GM19035 (cell line): ENCODE data around the gene PRDM16.

Experiments
- ATAC-seq: cut with Tn5 transposase; IDR thresholded peaks from one replicate; pipeline ENCODE4 v1.9.1; 2021; ENCODE audit not compliant: unreplicated experiment

Gene PRDM16

DNA sequence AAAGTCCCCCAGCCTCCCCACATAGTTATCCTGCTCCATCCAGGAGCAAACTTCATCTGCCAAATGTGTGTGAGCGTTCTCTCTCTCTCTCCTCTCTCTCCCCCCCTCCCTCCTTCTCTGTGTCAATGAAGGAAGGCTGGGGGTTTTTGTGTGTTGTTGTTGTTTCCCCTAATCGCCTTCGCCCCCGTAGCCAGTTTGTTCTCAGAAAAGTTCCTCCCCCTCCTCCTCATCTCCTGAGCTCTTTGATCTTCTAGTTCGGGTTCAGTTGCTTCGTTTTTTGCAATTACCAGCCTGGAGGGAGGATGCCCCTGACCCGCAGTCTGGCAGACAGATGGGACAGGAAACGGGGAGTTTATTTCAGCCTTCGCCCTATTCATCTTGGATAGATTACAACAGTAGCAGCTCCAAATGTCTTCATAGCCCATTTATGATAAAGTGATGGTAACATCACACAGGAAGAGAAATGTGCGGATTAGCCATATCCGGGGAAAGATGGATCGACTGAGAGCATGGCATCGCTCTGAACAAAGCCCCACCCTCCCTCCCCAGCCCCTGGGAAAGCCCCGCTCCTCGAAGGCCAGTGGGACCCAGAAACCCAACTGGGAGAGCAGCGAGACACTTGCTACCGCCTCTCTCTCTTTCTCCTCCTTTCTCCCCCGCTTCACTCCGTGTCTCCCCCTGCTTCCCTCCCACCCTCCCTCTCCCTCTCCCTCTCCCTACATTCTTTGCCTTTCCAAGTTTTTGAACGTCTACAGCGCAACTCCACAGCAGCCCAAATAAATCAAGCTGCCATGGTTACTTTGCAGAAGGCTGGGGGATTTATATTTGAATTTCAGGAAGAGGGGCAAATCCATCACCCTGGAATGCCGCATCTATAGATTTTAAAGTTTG is 245.7 kb downstream of the PRDM16 start:
- no peak for ATAC-seq

DNA sequence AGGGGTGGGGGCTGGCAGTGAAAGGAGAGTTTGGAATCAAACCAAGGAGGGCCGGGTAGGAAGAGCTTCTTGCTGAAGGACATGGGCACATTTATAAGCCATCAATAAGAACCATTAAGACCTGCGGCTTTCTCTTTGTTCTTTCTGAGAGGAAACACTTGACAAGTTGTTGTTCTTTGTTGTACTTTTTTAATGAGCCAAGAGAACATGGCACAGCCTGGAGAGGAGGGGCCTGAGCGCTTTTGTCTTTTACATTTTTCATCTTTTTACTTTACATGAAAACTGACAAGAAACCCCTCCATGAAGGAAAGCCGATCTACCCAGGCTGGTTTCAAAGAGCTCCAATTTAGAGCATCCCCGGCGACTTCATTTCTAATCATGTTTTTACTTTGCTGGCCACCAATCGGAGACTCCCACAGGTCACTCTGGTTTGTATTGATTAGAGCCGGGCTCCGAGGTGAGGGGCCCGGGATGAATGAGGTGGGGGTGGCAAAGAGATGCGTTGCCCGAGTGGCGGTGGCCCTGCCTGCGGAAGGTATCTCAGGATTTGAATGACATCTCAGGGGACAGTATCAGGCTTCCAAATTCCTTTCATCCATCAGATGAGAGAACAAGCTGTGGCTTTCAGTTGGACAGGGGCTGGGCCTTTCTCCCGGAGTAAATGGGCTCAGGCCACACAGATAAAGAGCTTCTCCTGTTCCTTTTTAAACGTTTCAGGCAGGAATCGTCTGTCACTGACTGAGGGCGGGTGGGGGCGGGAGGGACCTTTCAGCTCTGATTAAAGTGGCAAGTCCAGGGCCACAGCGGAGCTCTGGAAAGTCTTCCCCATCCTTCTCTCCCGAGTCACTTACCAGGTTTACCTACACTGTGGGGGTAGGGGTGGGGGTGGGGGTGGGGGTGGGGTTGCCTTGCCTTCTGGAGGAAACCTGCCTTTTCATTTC is 246.7 kb downstream of the PRDM16 start:
- ATAC-seq, result no peak

DNA sequence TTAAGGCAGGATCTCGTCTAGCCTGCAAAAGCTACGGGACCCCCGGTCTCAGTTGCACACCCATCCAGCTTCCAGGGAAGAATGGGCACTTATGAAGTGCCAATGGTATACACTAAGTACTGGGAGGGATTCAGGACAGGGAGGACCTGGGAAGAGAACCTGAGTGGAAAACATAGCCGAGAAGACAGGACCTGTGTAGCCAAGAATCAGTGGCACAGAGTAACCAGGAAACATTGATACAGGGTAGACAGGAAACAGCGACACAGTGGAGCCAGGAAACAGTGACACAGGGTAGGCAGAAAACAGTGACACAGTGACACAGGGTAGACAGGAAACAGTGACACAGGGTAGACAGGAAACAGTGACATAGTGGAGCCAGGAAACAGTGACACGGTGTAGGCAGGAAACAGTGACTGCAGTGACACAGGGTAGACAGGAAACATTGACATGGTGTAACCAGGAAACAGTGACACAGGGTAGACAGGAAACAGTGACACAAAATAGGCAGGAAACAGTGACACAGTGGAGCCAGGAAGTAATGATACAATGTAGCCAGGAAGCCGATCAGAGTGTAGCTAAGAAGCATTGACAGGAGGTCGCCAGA is 247.4 kb downstream of the PRDM16 start:
- no peak for ATAC-seq

DNA sequence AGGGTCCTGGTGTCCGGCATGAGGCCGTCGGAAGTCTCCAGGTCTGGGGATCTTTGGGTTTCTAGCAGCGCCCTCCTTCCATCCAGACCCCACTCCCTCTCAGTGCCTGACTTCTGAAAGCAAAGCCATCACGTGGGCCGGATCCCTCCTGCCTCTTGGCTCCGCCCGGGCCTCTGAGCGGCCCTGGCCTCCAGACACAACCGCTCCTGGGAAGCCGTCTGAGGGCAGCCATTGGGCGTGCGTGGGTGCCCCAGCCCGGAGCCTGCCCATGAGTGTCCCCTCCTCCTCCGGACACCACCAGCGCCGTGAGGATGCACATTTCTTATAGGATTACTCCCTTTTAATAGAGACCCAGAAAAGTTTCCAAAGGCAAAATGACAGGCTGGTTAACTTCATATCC is 248.5 kb downstream of the PRDM16 start:
- no peak for ATAC-seq

DNA sequence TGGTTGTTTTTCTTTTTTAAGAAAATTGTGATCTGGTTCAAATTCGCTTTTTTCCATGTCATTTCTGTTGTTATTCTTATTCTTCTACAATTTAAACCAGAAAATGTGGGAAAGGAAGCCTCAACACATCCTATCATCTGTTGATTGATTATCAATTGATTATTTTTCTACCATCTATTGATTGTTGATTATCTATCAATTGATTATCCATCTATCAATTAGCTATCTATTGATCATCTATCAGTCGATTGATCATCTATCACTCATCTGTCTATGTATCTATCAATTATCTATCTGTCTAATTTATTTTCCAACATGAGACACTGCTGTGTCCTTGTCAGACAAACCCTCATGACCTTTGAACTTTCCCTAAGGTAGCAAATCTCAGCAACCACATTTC is 249.3 kb downstream of the PRDM16 start:
- no peak for ATAC-seq

DNA sequence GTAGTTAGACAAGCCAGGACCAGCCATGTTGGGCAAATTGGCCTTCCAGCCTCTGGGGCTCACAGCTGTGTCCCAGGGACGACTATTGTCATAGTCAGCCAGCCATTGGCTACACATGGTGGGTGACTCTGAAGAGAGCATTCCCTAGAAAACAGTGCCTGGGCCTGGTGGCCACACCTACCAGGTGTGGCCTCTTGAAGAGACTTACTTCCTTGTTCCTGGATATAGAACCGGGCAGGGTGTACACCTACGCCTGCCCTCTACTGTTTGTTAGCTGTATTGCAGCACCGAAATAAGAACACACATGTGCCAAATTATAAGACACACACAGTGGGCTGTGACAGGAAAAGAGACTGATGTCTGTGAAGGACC is 250.9 kb downstream of the PRDM16 start:
- ATAC-seq, result no peak

DNA sequence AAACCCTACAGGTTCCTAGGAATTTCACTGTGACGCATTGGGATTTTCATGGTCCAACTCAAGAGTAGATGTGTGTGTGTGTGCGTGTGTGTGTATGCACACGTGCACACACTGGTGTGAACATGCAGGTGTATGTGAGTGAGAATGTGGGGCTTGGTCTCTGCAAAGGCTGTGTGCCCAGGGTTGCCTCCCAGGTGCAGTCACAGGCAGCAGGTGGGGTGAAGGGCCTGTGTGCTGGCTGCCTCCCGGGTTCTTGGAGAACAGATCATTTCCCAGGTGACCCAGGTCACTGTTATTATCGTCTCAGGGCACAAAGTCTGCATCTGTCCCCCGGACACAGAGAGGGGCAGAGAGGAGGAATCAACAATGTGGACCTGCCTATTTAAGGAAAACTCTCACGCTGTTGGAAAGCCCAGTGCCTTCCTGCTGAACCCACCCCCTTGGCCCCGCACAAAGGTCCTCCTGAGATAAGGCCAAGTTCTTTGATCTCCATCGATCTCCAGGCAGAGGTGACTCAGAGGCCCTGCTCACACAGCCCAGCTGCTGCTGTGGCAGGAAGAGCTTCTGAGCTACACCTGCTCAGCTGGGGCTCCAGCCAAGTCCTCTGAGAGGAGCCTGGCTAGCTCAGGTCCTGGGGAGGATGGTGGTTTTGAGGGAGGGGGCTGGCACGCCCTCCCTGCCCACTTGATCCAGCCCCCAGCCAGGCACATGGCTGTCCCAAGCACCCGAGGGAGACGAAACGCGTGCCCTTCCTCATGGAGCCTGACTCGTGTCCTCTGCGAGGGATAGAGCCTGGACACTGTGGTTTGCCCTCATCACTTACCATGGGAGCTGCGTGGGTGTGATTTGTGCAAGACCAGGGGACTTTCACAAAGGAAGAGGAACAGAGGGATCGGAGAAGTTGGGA is 251.5 kb downstream of the PRDM16 start:
- no peak for ATAC-seq

DNA sequence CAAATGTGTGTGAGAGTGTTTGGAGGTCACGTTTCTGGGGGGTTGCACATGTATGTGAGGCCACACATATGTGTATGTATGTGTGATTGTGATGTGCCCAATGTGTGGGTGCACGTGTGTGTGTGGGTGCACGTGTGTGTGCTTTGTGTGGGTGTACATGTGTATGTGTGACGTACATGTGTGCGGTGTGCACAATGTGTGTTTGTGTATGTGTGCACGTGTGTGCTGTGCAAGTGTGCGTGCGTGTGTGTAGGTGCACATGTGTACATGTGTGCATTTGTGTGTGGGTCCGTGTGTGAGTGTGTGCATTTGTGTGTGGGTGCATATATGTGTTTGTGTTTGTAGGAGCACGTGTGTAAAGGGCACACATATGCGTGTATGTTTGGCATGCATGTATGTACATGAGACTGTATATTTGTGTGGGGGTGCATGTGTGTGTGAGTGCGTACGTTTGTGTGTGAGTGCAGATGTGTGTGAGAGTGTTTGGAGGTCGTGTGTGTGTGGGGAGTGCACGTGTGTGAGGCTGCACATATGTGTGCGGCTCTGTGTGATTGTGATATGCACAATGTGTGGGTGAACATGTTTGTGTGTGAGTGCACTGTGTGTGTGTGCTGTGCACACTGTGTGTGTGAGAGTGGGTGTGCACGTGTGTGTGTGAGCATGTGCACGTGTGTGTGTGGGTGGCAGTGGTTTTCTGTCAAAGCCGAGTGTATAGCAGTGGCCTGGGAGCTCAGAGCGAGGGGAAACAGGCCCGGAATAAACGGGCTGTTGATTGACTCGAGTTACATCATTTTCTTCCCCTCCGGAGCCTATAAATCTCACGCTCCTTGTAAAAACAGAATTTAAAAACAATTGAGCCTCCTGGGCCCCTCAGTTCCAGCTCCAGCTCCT is 252.8 kb downstream of the PRDM16 start:
- no peak for ATAC-seq

DNA sequence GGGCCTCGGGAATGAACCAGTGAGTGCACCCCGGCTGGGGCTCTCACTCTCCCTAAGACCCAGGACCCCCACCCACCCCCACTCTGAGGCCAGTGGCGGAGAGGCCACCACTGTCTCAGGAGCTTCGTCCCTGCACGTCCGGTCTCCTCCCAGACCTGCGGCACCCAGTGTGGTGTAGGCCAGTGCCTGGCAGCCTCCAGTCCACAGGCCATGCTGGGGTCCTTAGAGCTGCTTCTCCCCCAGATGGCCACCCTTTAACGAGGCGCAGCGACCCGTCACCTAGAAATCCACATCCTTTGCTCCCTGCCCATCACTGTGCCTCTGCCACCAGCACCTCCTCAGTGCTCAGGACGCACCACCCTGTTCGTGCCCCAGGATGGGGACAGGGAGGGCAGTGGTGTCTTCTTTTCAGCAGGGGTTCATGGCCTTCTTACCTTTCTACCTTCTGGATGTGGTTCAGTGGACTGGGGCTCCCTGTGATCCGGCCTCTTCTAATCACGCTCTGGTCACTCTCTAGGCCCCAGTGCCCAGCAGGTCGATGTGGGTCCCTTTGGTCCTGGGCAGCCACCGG is 253.5 kb downstream of the PRDM16 start:
- ATAC-seq, result no peak

DNA sequence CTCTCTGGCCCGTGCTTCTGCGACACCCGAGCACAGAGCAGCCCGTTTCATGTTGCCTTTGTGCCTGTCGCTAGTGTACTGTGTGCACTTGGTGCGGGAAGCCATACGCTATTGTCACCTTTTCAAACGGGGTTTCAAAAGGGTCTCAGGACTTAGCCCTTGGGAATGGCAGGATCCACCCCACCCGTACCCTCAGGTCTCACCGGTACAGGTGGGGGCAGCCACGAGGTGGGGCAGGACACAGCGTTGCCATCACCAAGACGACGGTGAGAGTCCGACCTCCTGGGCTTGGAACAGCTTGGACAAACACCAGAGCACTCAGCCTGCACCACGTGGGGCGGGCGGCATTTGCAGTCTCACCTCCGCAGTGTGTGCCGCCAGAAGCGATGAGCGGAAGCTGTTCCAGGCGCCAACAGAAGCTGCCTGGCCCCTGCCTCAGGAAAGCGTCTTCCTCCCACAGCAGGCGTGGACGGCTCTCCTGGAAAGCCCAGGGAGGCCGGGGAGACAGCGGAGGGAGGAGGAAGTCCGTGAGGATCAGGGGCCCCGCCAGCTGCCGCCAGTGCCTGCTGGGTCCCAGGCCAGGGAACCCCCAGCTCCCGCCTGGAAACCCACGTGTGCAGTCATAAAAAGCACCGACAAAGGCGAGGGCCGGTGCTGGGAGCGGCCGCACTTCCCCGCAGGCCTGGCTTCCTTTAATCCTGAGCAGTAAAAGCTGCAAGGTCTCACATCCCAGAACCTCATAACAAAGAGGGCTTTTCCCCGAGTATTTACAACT is 254.2 kb downstream of the PRDM16 start:
- ATAC-seq, result no peak

DNA sequence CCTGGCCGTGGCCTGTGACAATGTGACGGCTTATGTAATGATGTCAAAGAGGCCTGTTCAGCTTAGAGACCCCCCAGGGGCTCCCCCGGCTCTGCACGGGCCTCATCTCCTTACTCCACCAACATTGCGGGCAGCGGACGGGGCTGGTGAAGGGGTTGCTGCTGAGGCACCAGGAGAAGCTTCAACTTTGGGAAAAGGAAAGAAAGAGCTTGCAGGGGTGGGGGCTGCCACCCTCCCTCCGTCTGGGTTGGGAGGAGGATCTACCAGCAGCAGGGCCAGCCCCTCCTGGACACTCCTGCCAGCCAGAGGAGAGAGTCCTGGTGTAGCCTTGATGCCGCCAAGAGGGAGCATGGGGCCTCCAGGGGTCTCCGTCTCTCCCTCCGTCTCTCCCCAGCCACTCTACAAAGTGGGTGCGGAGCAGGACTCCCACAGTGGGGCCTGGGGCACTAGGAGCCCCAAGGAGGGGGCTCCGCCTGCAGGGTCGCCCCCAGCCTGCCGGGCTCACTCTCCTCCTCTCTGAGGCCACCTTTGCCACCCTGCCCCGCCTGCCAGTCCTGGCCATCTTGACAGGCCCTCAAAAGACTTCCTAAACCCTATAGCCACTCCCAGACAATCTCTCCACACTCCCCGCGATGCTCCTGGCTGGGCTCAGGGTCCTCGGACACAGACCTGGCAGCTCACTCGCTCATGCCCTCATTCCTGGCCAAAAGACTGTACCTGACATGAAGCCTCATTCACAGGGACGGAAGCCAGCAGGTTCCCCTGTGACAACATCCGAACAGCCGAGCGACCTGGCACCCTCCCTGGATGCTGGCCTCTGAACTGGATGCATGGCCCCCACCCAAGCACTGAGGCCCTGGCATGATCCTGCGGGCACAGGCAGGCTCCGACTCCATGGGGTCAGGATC is 255.0 kb downstream of the PRDM16 start:
- no peak for ATAC-seq

DNA sequence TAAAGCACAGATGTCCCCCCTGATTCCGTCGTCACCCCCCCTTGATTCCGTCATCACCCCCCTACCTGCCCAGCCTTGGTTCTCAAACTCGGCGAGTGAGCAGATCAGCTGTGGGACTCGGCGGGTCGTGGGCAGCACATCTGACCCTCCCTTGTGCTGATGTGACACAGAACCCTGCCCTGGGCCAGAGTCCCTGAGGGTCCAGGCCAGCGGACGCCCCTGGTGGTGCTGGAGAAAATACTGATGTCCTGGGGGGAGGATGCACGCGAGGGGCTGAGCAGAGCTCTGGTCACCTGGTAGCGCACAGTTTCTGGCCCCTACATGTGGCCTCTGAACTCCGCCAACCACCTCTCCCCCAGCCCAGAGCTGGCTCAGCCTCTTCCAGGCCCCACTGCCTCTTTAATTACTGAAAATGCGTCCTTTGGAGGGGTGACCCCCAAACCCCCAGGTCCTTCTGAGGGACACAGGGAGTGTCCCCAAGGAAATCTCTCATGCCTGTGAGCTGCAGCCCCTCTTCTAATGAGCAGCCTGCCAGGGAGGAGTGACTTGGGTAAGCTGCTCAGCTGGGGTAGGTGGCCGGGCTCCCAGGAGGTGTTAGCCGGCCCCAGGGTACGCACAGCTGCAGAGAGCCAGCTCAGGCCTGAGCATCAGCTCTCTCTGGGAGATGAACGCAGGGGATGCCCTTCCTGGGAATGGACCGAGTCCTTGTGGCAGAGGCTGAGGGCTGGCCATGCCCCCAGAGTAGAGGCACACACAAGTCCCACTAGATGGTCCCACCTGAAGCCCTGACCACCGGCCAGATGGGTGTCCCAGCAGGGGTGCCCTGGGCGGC is 255.9 kb downstream of the PRDM16 start:
- ATAC-seq, result no peak

DNA sequence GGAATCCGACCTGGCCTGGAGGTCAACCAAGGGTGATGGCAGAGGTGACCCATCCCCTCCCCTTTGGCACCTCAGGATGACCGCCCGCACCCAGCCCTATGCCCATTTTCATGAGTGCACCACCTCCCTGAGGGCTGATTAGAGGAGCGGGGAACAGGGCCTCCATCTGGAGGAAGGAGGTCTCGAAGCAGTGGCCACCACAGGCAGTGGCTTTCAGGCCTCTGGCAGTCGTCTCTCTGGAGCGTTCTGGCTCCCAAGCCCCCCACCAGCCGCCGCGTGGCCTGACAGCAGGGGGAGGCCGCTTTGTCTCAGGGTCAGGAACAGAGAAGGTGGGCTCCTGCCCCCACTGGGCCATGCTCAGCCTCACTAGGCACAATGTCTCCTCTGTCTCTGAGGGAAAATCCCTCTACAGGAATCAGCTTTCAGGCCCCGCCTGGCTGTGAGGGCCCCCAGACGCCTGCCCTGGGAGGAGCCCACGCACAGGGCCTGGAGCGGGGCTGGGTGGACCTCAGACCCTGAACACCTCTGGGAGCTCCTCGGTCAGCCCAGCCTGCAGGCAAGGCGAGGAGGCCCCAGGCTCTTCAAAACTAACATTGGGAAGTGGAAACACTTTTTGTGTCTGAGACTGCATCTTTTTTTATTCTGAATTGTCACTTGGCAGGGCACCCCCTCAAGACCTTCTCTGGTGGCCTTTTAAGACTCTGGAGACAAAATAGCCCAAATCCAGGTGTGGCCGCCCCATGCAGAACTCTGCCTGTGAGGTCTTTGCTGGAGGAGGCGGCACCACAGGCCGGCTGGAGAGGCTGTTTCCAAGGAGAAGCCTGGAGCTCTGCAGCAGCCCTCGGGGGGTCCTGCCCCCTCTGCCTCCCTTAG is 257.7 kb downstream of the PRDM16 start:
- no peak for ATAC-seq

DNA sequence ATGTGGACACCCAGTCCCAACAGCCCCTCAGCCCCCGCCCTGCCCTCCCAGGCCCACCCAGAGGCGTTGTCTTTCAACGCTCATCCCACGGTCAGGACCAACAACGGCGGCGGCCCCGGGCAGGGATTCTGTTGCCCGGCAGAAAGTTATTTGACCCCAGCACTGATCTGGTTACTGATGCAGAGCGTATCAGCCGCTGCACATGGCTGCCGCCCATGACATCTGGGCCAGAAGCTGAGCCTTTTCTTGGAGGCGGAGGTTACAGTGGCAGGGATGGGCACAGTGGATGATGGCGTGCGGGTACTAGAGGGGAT is 258.3 kb downstream of the PRDM16 start:
- ATAC-seq, result no peak

DNA sequence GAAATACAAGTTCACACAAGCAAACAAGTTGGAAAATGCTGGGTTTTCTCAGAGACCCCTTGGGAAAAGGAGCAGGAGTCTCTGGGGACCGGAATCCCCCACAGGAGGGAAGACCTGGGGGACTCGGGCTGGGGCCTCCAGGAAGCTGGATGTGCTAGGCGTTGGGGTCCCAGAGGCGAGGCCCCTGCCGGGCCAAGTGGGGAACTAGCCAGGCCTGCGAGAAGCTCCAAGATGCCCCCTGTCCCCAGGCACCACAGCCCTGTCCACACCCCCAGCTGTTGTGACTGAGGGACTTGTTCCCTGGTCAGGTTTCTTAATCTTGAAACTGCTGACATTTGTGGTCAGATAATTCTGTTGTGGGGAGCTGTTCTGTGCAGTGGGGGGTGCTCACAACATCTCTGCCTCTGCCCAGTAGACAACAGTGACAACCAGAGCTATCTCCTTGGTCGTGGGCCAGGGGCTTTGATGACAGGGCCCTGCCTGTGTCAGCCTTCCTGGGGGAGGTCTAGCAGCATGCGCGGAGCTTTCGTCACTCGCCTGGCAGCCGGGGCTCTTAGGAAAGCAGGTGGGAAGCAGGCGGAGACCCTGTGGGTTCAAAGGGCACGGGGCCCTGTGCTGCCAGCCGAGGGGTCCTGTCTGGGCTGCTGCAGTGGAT is 259.1 kb downstream of the PRDM16 start:
- no peak for ATAC-seq
